Kidney tubule cell (primary cell): ENCODE results near the gene CCR6.
A peak's percentile ranks its signal among the peaks of the same experiment; 100 is the strongest.

ENCODE experiments used
- DNase-seq: peaks from one replicate; pipeline ENCODE4 v3.0.0-alpha.2; 2018; ENCODE audit warnings: low spot score

Gene CCR6

DNA sequence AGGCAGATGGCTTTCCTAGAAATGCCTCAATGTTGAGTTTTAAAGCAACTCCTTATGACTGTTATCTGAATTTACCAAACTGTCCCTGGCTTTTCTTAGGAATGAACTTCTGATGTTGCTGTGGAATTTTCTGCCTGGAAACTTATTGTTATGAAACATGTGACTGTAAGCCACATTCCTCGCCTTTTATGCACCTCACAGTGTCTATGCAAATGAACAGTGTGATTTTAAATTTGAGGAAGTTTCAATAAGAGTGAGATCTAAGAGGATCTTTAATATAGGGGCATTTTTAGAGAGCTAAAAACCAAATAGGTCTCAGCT is 2.4 kb upstream of the CCR6 start:
- no peak for DNase-seq

DNA sequence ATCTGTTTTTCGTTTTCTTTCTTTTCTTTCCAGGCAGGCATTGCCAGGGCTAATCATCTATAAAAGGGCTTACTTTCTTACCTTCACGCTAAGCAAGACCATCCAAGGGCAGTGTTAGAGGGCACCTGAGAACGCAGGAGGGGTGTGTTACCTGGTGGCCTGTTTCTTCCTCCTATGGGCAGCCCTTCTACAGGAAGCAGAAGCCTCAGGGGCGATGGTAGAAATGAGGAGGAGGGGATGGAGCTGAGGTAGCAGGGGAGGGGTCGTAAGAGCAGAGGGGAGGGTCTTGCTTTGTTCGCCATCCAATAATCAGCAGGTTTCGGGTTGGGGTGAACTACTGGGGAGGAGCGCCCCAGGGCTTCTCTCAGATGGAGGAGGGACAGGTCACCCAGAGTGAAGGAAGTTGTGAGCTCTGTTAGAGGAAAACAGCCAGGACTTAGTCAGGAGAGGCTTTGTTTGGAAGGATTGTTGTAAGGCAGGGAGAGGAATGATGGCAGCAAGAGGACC is 1.5 kb upstream of the CCR6 start:
- DNase-seq, result no peak

DNA sequence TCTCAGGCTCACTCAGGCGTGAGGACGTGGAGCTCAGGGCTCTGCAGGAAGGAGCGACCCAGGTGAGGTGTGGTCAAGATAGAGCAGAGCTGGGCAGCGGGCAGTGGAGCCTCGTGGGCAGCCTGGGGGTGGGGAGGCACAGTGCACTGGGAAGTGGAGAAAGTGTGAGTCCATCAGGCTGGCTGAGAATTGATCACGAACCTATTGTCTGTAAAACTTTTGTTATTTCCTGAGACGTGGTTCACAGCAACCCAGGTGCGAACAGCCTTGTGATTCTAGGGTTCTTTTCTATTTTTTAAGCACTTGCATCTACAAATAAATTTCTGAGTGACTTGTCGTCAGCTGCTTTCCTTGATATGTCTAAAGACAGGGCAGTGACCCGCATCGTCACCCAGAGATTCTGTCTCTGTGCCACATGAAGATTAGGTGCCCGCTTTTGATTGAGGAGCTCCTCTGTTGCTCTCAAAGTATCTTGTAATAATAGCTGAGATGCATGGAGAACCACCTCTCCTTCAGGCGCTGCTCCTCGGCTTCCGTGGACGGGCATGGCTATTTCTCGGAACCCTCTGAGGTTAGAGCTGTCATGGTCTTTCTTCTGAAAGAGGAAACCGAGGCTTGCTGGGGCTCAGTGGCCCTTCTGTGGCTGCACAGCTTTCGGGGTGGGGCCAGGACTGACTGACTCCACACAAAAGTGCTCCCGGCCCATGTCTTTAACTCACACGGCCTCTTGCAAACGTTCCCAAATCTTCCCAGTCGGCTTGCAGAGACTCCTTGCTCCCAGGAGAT is 662 bp upstream of the CCR6 start:
- no peak for DNase-seq

DNA sequence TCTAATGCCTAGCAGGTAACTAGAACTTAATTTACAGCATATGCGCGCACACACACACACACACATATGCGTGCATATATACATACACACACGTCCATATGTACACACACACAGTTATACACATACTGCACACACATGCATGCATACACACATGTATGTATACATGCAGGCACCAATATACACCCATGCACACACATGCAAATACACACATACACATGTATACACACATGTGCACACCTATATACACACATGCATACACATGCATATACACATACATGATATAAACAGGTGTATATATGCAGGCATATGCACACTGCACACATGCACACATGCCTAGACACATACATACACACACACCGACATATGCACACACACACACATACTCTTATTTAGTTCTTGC is 1.9 kb downstream of the CCR6 start:
- no peak for DNase-seq

DNA sequence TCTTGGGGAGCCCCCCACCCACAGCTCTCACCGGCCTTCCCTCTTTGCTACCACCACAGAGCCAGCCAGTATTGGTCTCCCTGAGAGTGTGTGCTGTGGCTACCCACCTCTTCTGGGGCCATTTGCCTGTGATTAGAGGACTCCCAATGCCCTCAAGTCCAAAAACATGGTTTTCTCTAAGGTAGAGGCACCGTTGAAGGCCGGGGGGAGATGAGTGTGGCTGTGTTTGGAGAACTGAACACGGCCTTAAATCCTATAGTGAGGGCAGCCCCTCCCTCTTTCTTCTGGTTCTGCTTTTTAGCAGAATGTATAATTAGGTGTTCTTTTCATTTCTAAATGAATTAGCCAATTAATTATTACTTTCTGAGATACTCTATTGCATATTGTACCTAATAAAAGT is 2.5 kb downstream of the CCR6 start:
- DNase-seq, result no peak

DNA sequence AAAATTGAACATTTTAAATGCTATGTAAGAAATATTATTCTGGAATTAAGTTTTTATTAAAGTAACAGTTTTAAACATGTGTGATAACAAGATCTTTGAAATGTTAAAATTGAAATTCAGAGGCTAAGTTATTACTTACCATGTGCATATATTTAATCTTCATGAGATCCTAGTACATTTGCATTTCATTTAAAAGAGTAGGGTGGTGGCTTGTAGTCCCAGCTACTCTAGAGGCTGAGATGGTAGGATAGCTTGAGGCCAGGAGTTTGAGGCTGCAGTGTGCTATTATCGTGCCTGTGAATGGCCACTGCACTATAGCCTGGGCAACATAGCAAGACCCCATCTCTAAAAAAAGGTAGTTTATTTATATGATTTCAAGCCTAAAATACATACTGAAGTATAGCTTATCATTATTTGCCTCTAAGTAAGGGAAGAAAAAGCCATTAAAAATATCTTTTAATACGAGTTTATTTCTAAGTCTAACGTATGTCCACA is 3.0 kb downstream of the CCR6 start:
- DNase-seq, result no peak

DNA sequence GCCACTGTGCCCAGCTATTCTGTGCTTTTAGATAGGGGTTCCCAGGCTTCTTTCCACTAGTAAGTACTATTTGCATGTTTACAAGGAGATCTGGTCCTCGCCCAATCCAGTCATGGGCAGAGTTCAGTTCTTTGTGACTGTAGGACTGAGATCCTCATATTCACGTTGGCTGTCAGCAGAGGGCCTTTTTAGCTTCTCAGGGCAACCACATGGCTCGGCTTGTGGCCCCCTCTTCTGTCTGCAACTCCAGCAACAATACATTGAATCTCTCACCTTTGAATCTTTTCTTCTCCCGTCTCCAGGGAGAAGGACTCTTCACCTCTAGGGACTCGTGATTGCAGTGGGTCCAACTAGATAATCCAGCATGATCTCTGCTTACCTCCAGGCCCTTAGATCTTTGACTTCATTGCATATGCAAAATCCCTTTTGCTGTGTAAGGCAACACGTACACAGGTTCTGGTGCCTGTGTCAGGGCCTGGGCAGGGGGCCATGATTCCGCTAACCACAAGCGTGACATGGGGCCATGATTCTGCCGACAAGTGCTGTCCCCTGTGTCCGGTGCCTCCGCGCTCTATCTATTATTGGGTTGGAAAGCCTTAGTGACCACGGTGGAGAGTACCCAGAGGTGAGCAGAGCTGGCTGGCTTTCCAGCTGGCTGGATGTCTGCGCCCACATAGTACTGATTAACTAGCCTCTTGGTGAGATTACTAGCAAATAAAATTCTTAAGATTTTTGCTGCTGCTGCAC is 5.1 kb downstream of the CCR6 start:
- DNase-seq, result peak; percentile 87

DNA sequence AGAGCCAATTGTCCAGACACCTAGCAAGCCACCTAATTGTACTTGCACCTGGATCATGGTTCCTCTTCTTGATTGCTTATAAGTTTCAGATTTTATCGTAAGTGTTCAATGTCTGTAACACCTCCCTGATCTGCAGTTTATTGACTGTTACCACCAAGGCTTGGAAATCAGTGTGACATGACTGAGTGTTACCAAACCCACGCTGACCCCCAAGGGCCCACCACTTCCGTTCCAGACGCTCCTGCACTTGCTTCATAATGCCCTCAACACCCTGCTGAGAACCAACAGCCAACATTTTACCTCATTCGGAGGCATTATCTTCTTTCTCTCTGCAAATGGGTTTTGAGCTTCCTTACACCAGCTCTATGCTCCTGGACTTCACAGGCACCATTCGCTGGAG is 6.3 kb downstream of the CCR6 start:
- no peak for DNase-seq

DNA sequence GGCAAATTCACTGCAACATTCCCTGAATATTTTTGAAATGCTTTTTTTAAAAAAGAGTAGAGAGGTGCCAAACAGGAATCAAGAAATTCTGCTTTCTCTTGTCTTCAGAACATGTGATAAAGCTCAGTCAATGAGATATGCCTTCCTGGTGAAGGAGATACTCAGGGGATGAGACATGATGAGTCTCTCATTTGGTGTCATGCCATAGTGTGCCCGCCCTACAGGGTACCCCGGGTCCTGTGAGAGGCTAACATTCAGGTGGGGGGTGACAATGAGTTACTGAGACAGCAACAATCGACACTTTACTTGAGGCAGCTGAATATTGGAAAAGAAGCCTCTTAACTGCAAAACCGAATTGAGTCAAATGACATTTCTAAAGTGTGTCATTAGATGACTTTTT is 6.7 kb downstream of the CCR6 start:
- DNase-seq, result no peak

DNA sequence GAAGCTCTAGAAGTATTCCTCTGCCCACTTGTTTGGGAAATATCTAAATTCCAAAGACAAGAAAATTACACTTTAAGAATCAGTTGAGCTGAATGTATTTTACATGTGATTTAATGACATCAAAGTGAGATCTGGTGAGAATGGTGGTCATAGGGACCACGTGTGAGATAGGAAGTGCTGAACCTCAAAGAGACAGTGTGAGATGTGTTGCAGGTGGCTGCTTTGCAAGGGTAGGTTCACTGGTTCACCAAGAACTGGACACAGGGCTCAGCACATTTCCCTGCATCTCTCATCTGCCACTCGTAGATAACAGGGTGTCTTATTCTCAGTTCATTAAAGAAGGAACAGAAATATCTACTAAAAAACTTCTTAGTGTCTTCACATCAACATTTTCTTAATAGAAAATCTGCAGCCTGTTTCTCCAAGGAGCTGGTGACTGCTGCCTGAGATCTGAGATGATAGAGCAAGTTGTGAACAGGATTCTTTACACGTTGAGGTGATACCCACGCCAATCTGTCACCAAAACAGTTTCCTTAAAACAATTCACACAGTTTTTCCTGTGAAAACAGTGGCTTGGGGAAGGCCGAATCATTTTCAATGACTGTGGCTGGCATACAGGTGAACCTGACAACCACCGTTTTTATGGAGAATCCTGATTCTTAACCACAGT is 7.2 kb downstream of the CCR6 start:
- DNase-seq, result no peak

DNA sequence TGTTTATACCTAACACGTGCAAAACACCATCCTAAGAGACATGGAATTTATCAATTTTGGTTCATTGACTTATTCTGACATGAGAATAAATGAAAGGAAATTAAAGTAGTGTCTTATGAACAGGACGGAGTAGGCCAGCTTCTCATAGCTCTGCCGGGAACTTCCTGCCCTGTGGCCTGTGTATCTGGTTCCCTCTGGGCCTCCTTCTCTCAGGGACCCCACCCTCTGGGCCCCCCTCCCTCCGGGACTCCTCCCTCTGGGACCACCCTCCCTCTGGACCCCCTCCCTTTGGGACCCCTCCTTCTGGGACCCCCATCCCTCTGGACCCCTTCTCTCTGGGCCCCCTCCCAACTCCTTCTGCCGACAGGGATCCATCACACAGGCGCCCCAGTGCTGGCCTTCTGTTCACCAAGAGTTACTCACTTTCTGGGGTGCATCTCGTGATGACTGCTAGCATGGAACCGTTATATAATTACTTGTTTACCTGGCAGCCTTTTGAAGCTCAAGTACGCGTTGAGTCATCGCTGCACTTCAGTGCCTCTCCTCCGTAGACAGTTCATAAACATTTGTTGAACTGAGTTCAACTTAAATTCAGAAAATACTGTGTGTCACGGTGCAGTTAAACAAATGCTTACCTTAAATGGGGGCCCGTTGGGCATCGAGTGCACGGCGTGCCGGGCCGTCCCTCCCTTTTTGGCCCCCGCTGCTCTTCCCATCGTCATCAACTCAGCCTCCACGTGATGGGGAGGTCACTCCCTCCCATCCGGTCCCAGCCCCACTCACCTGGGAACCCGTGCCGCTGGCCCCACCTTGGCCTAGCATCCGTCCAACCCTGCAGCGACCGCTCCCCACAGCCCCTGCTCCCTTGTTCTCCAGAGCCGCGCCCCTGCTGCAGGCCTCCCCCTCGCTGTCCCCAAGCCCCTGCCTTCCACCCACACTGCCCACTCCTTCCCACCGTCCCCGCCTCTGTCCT is 8.1 kb downstream of the CCR6 start:
- DNase-seq, result peak; percentile 76

DNA sequence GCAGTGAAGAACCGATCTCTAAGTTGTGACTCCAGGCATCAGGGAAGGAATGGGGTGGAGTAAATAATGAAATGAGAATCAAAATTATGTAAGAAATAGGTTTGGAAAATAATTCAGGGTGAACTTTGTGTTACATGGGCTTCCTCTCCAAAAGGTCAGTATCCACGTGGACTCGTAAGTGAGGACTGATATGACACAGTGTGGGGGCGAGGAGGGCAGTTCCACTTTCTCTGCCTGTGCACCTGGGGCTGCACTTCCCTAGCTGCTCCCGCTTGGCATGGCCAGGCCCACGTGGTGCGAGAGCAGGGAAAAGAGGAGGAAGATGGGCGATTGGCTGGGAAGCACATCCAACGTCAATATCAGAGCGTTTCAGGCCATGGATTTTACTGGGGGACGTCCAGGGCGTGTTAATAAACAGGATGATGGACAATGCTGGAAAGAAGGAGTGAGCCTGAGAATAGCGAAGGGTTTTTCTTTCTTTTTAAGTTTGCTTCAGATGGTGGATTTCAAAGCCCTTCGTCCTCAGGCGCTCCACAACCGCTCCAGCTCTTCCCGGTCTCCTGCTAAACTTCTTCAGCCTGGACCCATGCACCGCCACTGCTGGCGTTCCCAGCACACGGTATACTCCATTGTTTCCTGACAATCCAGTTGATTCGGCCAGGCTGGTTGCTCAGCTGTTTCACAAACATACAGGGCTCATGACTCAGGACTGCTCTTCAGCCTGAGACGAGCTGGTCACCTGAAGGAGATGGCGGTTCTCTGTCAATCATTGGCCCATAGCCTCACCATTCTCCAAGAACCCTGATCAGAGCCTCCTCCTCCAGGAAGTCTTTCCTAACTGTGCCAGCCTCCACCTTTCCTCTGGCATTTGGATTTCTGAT is 11.8 kb downstream of the CCR6 start:
- peak; percentile 92 for DNase-seq

DNA sequence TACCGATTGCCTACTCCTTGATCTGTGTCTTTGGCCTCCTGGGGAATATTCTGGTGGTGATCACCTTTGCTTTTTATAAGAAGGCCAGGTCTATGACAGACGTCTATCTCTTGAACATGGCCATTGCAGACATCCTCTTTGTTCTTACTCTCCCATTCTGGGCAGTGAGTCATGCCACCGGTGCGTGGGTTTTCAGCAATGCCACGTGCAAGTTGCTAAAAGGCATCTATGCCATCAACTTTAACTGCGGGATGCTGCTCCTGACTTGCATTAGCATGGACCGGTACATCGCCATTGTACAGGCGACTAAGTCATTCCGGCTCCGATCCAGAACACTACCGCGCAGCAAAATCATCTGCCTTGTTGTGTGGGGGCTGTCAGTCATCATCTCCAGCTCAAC is 13.5 kb downstream of the CCR6 start:
- no peak for DNase-seq

DNA sequence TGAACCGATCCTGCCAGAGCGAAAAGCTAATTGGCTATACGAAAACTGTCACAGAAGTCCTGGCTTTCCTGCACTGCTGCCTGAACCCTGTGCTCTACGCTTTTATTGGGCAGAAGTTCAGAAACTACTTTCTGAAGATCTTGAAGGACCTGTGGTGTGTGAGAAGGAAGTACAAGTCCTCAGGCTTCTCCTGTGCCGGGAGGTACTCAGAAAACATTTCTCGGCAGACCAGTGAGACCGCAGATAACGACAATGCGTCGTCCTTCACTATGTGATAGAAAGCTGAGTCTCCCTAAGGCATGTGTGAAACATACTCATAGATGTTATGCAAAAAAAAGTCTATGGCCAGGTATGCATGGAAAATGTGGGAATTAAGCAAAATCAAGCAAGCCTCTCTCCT is 14.2 kb downstream of the CCR6 start:
- no peak for DNase-seq

DNA sequence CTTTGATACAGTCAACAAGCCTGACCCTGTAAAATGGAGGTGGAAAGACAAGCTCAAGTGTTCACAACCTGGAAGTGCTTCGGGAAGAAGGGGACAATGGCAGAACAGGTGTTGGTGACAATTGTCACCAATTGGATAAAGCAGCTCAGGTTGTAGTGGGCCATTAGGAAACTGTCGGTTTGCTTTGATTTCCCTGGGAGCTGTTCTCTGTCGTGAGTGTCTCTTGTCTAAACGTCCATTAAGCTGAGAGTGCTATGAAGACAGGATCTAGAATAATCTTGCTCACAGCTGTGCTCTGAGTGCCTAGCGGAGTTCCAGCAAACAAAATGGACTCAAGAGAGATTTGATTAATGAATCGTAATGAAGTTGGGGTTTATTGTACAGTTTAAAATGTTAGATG is 15.0 kb downstream of the CCR6 start:
- DNase-seq, result no peak

DNA sequence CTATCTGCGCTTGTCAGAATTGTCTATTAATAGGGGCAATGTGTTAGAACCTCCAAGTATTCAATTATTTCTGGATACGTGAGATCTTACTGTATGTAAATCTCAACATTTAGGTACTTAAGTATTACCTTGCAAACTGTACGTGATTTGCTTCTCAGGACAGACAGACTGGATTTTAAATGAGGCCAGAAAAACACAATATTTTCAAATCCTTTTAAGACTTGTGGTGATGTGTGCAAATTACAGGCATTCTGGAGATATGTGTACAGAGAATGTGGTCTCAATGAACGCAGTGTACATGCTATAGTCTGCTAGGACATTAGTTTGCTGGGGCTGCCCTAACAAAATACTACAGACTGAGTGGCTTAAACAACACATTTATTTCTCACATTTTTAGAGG is 16.9 kb downstream of the CCR6 start:
- no peak for DNase-seq

DNA sequence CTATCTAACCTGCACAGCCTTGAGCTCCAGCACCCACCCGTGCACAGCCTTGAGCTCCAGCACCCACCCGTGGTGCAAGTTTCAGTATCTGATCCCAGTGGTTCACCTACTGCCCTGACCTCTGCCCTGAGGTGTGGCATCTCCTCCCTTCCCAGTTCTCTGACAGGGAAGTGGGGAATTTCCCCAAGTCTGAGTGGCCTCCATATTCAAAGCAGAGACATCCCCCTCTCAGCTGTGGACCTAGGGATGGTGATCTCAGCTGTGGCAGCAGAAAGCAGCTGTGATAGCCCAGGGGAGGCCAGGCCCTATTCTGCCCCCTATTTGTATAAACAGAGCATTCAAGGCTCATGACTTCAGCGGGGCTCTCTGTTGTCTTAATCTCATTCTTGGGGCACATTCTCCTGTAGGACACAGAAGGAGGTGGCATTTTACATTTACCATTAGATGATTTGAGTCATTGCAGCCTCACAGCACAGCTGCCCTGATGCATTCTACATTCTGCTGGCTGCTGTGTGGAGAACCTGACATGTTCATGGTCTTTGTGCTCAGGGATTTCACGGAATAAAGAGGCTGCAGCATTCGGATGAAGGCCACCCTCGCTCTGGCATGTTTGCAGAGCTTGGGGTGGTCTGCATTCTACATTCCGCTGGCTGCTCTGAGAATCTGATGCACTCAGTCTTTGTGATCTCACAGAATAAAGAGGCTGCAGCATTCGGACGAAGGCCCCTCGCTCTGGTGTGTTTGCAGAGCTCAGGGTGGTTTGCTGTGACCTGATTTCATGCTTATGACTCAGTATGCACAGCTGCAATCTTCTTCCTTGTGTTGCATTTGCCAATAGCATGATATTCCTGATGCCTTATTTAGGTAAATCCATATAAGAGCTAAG is 17.9 kb downstream of the CCR6 start:
- DNase-seq, result peak; percentile 29

DNA sequence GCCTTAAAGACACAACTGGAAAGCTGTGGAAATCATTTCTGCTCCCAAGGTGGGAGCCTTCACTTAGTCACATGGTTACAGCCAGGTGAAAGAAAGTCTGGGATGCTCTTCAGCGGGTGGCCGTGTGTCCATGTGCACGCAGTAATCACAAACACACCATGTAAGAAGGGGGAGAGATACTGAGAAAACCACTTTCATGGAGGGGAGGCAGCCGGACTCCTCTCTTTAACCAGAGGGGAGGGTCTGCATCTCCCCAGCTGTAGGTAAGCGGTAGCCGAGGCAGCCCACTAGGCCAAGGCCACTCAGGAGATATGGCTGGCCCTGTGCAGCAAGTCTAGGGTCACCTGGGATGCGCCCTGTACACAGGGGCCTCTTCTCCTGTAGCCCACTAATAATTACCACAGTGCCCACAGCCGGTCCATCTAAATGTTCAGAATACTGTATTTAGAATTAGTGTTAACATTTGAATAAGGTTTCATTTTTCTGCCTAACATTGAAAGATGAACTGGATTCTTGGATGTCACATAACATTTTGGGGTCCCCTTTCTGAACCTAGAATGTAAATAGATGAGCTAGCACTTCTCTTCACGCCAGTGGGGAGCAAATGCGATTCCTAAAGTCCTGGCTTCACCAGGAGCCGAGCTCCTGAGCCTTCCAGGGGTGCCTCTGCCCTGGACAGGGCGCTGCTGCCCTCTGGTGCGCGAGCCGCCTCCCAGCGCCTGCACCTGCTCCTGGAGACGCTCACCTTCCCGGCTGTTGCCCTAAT is 19.0 kb downstream of the CCR6 start:
- peak; percentile 62 for DNase-seq

DNA sequence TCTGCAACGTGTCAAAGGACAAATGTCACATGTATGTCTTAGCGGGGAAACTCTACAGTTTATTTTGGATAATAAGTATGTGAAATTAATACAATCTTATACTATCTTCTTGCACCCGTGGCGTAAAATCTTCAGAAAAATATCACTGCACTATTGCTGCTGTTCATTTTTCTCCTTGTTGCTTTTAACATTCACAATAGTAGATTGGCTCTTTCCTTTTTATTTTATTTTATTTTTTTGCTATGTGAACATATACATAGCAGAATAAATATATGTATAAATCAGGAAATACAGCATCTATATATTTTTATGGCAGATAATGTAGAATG is 19.5 kb downstream of the CCR6 start:
- DNase-seq, result no peak
